HepG2 (cell line): Measurements from ENCODE around the gene ACO1. TPM values are rescaled to one million over a fixed set of nuclear protein-coding genes. Genes with fewer than 3 reads are reported as not detected.

Experiments used
- ATAC-seq: fragments of 200-7000 bp; cut with Tn5 transposase; 3 replicates; pipeline ENCODE4 v1.9.1; 2020; ENCODE audit warnings: mild to moderate bottlenecking, moderate library complexity
- BruUV-seq: library from RNA; stranded (reverse); fragments of 400-500 nt; replicated peaks from 2 replicates; lab custom pipeline; 2021; lab: Mats Ljungman, UMichigan
- CTCF ChIA-PET: fragments of 300-600 bp; formaldehyde crosslinking; extraction: SDS; loops from one replicate; lab custom pipeline; 2021; ENCODE audit warnings: low total read pairs, inconsistent platforms, low intra/inter-chr PET ratio; lab: Yijun Ruan, JAX
- POLR2A ChIA-PET: fragments of 350-600 bp; sonication (Branson Sonifier 250); formaldehyde crosslinking; loops from one replicate; lab custom pipeline; 2020; ENCODE audit warnings: antibody characterized with exemption, inconsistent platforms; lab: Yijun Ruan, JAX
- DNase-seq: peaks from one replicate; pipeline ENCODE4 v3.0.0-alpha.2; 2015; ENCODE audit warnings: low spot score
- FAIRE-seq: peaks from 3 replicates; lab custom pipeline; 2011; peaks lifted over from hg19 to GRCh38; lab: Jason Lieb, UNC
- H2AFZ ChIP-seq: one replicate; pipeline ENCODE4 v1.6.1; 2011; ENCODE audit warnings: low read length, inconsistent platforms
- H3K27ac ChIP-seq: fragments of 300-600 bp; 3 replicates; pipeline ENCODE4 v1.8.0; 2011; ENCODE audit warnings: mixed run types, mild to moderate bottlenecking, mixed read lengths, low read length, inconsistent platforms; ENCODE audit not compliant: insufficient read depth; ENCODE audit errors: extremely low read length
- H3K27me3 ChIP-seq, 2 experiments: fragments of 200-600 bp in 1 of 2; 2 replicates in 1 of 2; 3 replicates in 1 of 2; pipeline versions ENCODE4 v1.6.0 to v1.8.0; 2011; ENCODE audit warnings: low read length in 2 of 2, mild to moderate bottlenecking in 2 of 2, moderate library complexity in 2 of 2, inconsistent platforms in 1 of 2; ENCODE audit not compliant: insufficient read depth in 2 of 2, control insufficient read depth in 1 of 2
- H3K36me3 ChIP-seq, 2 experiments: fragments of 200-600 bp in 1 of 2; replicated peaks in 1 of 2; 2 replicates in 1 of 2; 3 replicates in 1 of 2; pipeline versions ENCODE4 v1.5.1 to v1.8.0; 2011; ENCODE audit warnings: low read length in 2 of 2, inconsistent platforms in 1 of 2; ENCODE audit not compliant: insufficient read depth in 2 of 2, control insufficient read depth in 1 of 2
- H3K4me1 ChIP-seq: 2 replicates; pipeline ENCODE4 v1.5.1; 2012; ENCODE audit warnings: low read length, inconsistent platforms; ENCODE audit not compliant: insufficient read depth
- H3K4me2 ChIP-seq: 2 replicates; pipeline ENCODE4 v1.6.0; 2011; ENCODE audit warnings: low read depth, low read length, inconsistent platforms
- H3K4me3 ChIP-seq, 3 experiments: fragments of 200-600 bp in 1 of 3; sonication (generic), shearing (Covaris generic) in 1 of 3; replicated peaks in 1 of 3; 2 replicates each; pipeline ENCODE4 v1.5.1; 2011 to 2016; ENCODE audit warnings: low read length in 3 of 3, inconsistent platforms in 2 of 3, low read depth in 2 of 3, mild to moderate bottlenecking in 2 of 3, control low read depth in 1 of 3, mixed read lengths in 1 of 3; ENCODE audit not compliant: insufficient read depth in 1 of 3
- H3K79me2 ChIP-seq: one replicate; pipeline ENCODE4 v1.6.1; 2011; ENCODE audit warnings: low read length, inconsistent platforms; ENCODE audit not compliant: insufficient read depth
- H3K9ac ChIP-seq: 2 replicates; pipeline ENCODE4 v1.6.0; 2011; ENCODE audit warnings: mild to moderate bottlenecking, low read depth, low read length, inconsistent platforms; ENCODE audit not compliant: insufficient read depth
- H3K9me3 ChIP-seq: 2 replicates; pipeline ENCODE4 v1.5.1; 2012; ENCODE audit warnings: mild to moderate bottlenecking, low read length
- H4K20me1 ChIP-seq: 2 replicates; pipeline ENCODE4 v1.6.0; 2011; ENCODE audit warnings: inconsistent platforms, mild to moderate bottlenecking, low read length, moderate library complexity; ENCODE audit not compliant: insufficient read depth
- ARNT2 ChIP-seq: sonication (generic); formaldehyde crosslinking; IDR thresholded peaks from 2 replicates; pipeline ENCODE4 v1.8.0; 2022; ENCODE audit warnings: mild to moderate bottlenecking, low read depth, missing genetic modification reagents, moderate library complexity
- CEBPB ChIP-seq: IDR thresholded peaks from 2 replicates; pipeline ENCODE4 v1.6.1; 2011; ENCODE audit warnings: low read depth, low read length, improper control_type of control experiment, borderline replicate concordance
- FOXA3 ChIP-seq: IDR thresholded peaks from 2 replicates; pipeline ENCODE4 v1.6.1; 2016; ENCODE audit warnings: missing genetic modification reagents, missing compliant biosample characterization
- GABPA ChIP-seq, 2 experiments: IDR thresholded peaks; 2 replicates each; pipeline ENCODE4 v1.6.1; 2011 to 2016; ENCODE audit warnings: low read depth in 2 of 2, low read length in 1 of 2, missing biosample characterization in 1 of 2, missing genetic modification characterization in 1 of 2
- IRF2 ChIP-seq: IDR thresholded peaks from 2 replicates; pipeline ENCODE4 v1.6.1; 2018; ENCODE audit warnings: missing genetic modification reagents, missing compliant biosample characterization
- NFE2 ChIP-seq: sonication (generic); formaldehyde crosslinking; IDR thresholded peaks from 2 replicates; pipeline ENCODE4 v1.4.0; 2020; ENCODE audit warnings: missing genetic modification reagents
- RAD21 ChIP-seq: fragments of 450-650 bp; formaldehyde crosslinking; IDR thresholded peaks from 2 replicates; pipeline ENCODE4 v1.5.0; 2020; ENCODE audit warnings: mild to moderate bottlenecking
- RARG ChIP-seq: sonication (generic); formaldehyde crosslinking; IDR thresholded peaks from 2 replicates; pipeline ENCODE4 v1.4.0; 2020; ENCODE audit warnings: low read depth, mild to moderate bottlenecking, missing genetic modification reagents
- TEAD2 ChIP-seq: sonication (generic); formaldehyde crosslinking; IDR thresholded peaks from 2 replicates; pipeline ENCODE4 v1.9.0; 2021; ENCODE audit warnings: missing genetic modification reagents
- ZBTB20 ChIP-seq: sonication (generic); formaldehyde crosslinking; IDR thresholded peaks from 2 replicates; pipeline ENCODE4 v1.8.1; 2023; ENCODE audit warnings: missing genetic modification reagents, low read depth, mild to moderate bottlenecking, borderline replicate concordance
- ZBTB7B ChIP-seq: sonication (generic); formaldehyde crosslinking; IDR thresholded peaks from 2 replicates; pipeline ENCODE4 v1.4.0; 2020; ENCODE audit warnings: missing genetic modification reagents
- ZNF136 ChIP-seq: sonication (generic); formaldehyde crosslinking; IDR thresholded peaks from 2 replicates; pipeline ENCODE4 v1.8.1; 2022; ENCODE audit warnings: low read depth, mild to moderate bottlenecking, moderate library complexity, missing genetic modification reagents
- ZNF496 ChIP-seq: sonication (generic); formaldehyde crosslinking; IDR thresholded peaks from 2 replicates; pipeline ENCODE4 v1.8.1; 2023; ENCODE audit warnings: mild to moderate bottlenecking, moderate library complexity, missing genetic modification reagents; ENCODE audit not compliant: insufficient replicate concordance
- ZNF549 ChIP-seq: sonication (generic); formaldehyde crosslinking; IDR thresholded peaks from 2 replicates; pipeline ENCODE4 v1.5.0; 2020; ENCODE audit warnings: missing genetic modification reagents
- ZNF577 ChIP-seq: sonication (generic); formaldehyde crosslinking; IDR thresholded peaks from 2 replicates; pipeline ENCODE4 v1.4.0; 2020; ENCODE audit warnings: mild to moderate bottlenecking, low read depth, missing genetic modification reagents, borderline replicate concordance
- WGBS: methylation state at CpG from one replicate; pipeline ENCODE4 v1.1.6; 2017; ENCODE audit warnings: low lambda C conversion rate; 5-methylcytosine and 5-hydroxymethylcytosine counted together
- in situ Hi-C: cut with HindIII; loops from 2 replicates; pipeline ENCODE4 v1.10.0; 2017; ENCODE audit warnings: low pct_unique_long_range_greater_than_20kb; ENCODE audit not compliant: extremely low pct_ligation_motif_present
- intact Hi-C: fragments of 100-400 bp; cut with micrococcal nuclease; formaldehyde crosslinking; loops from one replicate; pipeline ENCODE4 v1.10.0; 2022; ENCODE audit not compliant: unreplicated experiment
- polyA plus RNA-seq, 8 experiments: library from polyadenylated mRNA; depleted of rRNA in 3 of 8; stranded (reverse) in 7 of 8; unstranded in 1 of 8; fragments of >200 nt; fragmentation: Illumina TruSeq in 4 of 8; extraction: Trizol in 4 of 8; gene quantifications; 2 replicates each; pipeline versions ENCODE4 v1.2.1 to v1.2.3, GENCODE V29; 2011 to 2016; ENCODE audit warnings: low read depth in 4 of 8, missing spikeins in 1 of 8, mixed read lengths in 1 of 8; ENCODE audit not compliant: insufficient read depth in 1 of 8
- total RNA-seq, 5 experiments: library from RNA; depleted of rRNA; stranded (reverse); fragments of >200 nt; fragmentation: Illumina TruSeq; extraction: Trizol; gene quantifications; 2 replicates each; pipeline ENCODE4 v1.2.3, GENCODE V29; 2016; ENCODE audit warnings: low read depth in 1 of 5
- TF ChIP-seq, protein P1 (sequence below): sonication (generic); formaldehyde crosslinking; IDR thresholded peaks from 2 replicates; pipeline ENCODE4 v1.4.0; 2020; ENCODE audit warnings: missing genetic modification reagents
- TF ChIP-seq, protein P2 (sequence below): sonication (generic); formaldehyde crosslinking; IDR thresholded peaks from 2 replicates; pipeline ENCODE4 v1.4.0; 2020; ENCODE audit warnings: missing genetic modification reagents
- TF ChIP-seq, protein P3 (sequence below): sonication (generic); formaldehyde crosslinking; IDR thresholded peaks from 2 replicates; pipeline ENCODE4 v1.8.1; 2023; ENCODE audit warnings: missing genetic modification reagents, mild to moderate bottlenecking, borderline replicate concordance
- TF ChIP-seq, protein P4 (sequence below): sonication (generic); formaldehyde crosslinking; IDR thresholded peaks from 2 replicates; pipeline ENCODE4 v1.4.0; 2020; ENCODE audit warnings: missing genetic modification reagents

The ACO1 gene
- total and polyA plus RNA-seq, 2 of the 13 experiments (the other 11 are each of a cell fraction or from before 2014, with no cell fraction given): 20.1 to 48.2 TPM

DNA sequence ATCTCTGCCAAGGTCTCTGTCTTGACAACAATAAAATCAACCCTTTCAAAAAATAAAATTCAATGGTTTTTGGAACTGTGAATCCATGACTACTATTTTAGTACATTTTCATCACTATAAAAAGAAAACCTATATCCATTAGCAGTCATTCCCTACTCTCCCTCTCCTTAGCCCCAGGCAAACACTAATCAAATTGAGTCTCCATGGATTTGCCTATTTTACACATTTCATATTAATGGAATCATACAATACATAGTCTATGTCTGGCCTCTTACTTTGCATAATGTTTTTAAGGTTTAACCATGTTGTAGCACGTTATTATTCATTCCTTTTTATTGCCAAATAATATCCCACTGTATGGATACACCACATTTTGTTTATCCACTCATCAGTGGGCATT is 117.4 kb downstream of the ACO1 start:
- ChIA-PET CTCF (no interaction called here), POLR2A (no interaction called here)
- H3K4me2 ChIP-seq: no peak overlapping the region
- 81% methylated on average over 1 of the region's 1 CpG for WGBS
- H2AFZ ChIP-seq: no peak overlapping the region
- ATAC-seq (no peak), FAIRE-seq (no peak), DNase-seq (no peak)
- H3K9ac ChIP-seq: no peak overlapping the region
- TF ChIP-seq GABPA (IDR thresholded peaks at IDR 0.05; ENCODE audit: low read depth, low read length) (no peak), GABPA (CRISPR knock-in tag; IDR thresholded peaks at IDR 0.05; ENCODE audit: low read depth) (no peak), TEAD2 (CRISPR knock-in tag) (no peak), ZNF577 (no peak), FOXA3 (CRISPR knock-in tag) (no peak), RAD21 (CRISPR knock-in tag) (no peak), ZBTB20 (CRISPR knock-in tag) (no peak), ZNF496 (no peak), ARNT2 (CRISPR knock-in tag) (no peak), ZBTB7B (no peak), NFE2 (CRISPR knock-in tag) (no peak), IRF2 (CRISPR knock-in tag) (no peak), CEBPB (no peak), ZNF549 (no peak), RARG (no peak), ZNF136 (CRISPR knock-in tag) (no peak)
- TF ChIP-seq, protein P1, sequence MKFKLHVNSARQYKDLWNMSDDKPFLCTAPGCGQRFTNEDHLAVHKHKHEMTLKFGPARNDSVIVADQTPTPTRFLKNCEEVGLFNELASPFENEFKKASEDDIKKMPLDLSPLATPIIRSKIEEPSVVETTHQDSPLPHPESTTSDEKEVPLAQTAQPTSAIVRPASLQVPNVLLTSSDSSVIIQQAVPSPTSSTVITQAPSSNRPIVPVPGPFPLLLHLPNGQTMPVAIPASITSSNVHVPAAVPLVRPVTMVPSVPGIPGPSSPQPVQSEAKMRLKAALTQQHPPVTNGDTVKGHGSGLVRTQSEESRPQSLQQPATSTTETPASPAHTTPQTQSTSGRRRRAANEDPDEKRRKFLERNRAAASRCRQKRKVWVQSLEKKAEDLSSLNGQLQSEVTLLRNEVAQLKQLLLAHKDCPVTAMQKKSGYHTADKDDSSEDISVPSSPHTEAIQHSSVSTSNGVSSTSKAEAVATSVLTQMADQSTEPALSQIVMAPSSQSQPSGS (CRISPR knock-in tag): no peak
- TF ChIP-seq, protein P2, sequence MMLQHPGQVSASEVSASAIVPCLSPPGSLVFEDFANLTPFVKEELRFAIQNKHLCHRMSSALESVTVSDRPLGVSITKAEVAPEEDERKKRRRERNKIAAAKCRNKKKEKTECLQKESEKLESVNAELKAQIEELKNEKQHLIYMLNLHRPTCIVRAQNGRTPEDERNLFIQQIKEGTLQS (CRISPR knock-in tag): no peak
- TF ChIP-seq, protein P3, sequence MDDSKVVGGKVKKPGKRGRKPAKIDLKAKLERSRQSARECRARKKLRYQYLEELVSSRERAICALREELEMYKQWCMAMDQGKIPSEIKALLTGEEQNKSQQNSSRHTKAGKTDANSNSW (CRISPR knock-in tag): no peak
- TF ChIP-seq, protein P4, sequence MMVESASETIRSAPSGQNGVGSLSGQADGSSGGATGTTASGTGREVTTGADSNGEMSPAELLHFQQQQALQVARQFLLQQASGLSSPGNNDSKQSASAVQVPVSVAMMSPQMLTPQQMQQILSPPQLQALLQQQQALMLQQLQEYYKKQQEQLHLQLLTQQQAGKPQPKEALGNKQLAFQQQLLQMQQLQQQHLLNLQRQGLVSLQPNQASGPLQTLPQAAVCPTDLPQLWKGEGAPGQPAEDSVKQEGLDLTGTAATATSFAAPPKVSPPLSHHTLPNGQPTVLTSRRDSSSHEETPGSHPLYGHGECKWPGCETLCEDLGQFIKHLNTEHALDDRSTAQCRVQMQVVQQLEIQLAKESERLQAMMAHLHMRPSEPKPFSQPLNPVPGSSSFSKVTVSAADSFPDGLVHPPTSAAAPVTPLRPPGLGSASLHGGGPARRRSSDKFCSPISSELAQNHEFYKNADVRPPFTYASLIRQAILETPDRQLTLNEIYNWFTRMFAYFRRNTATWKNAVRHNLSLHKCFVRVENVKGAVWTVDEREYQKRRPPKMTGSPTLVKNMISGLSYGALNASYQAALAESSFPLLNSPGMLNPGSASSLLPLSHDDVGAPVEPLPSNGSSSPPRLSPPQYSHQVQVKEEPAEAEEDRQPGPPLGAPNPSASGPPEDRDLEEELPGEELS: no peak
- H3K36me3 ChIP-seq: peaks cover 0 to 7% of the 10 kb centered on the region in 2 experiments; a peak in 1 of 5 replicates
- H3K27ac ChIP-seq: no peak overlapping the region
- no peaks in the 10 kb centered on the region for H3K9me3 ChIP-seq
- no peak overlapping the region for H3K4me3 ChIP-seq
- no peaks in the 10 kb centered on the region for H4K20me1 ChIP-seq
- H3K4me1 ChIP-seq: peaks cover 7% of the 10 kb centered on the region
- in situ Hi-C loops (no loop called here), intact Hi-C loops (no loop called here)
- H3K27me3 ChIP-seq: no peaks in the 10 kb centered on the region
- H3K79me2 ChIP-seq: no peaks in the 10 kb centered on the region
- no TSS peak for BruUV-seq
